ENCODE measurements around the gene BTRC.

DNA sequence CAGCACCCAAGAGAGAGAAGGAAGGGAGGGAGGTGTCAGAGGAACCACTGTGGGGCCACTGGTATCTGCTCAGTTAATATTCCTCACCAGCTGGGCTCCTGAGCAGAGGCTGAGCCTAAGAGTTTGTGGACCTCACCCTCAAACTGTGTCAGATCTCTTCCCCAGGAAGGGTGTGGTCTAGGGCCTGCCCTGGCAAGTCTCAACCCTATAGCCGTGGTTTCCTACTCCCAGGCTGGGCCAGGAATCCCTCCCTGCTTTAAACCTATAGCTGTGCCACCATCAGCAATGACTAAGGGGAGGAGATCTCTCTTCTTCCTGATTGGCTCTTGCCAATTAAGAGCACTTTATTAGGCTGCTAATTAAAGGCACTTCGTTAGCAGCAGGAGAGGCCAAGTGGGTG lies 204.2 kb downstream of the BTRC start:
- TF ChIP-seq, protein P1, sequence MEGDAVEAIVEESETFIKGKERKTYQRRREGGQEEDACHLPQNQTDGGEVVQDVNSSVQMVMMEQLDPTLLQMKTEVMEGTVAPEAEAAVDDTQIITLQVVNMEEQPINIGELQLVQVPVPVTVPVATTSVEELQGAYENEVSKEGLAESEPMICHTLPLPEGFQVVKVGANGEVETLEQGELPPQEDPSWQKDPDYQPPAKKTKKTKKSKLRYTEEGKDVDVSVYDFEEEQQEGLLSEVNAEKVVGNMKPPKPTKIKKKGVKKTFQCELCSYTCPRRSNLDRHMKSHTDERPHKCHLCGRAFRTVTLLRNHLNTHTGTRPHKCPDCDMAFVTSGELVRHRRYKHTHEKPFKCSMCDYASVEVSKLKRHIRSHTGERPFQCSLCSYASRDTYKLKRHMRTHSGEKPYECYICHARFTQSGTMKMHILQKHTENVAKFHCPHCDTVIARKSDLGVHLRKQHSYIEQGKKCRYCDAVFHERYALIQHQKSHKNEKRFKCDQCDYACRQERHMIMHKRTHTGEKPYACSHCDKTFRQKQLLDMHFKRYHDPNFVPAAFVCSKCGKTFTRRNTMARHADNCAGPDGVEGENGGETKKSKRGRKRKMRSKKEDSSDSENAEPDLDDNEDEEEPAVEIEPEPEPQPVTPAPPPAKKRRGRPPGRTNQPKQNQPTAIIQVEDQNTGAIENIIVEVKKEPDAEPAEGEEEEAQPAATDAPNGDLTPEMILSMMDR (IDR thresholded peaks at IDR 0.05) = no peak
- TF ChIP-seq POLR2A (IDR thresholded peaks at IDR 0.05) = no peak

All from body of pancreas (tissue), 4 donors.